Right lobe of liver (tissue), 4 donors: ENCODE results near the gene SEMA3B.

Source experiments
- POLR2A ChIP-seq: fragments of 450-650 bp; IDR thresholded peaks from one replicate; pipeline ENCODE4 v1.6.1; 2017; ENCODE audit warnings: antibody characterized with exemption, mild to moderate bottlenecking
- TF ChIP-seq, protein P1 (sequence below), 4 donors: fragments of 200-600 bp in 3 of 4; fragments of 450-650 bp in 1 of 4; IDR thresholded peaks; one replicate each; pipeline versions ENCODE4 v1.5.1 to v1.8.0; 2016 to 2022; ENCODE audit warnings: antibody characterized with exemption in 4 of 4, mild to moderate bottlenecking in 2 of 4
- donor health status: DM: no; HTN: no; CAD: no.
- donor health status: DM: no; HTN: no; CAD: no.
- donor health status: DM: no; HTN: yes; CAD: no.

GRCh38 chr3:50224639-50225038 lies 44.3 kb upstream of the SEMA3B start:
- TF ChIP-seq, protein P1, sequence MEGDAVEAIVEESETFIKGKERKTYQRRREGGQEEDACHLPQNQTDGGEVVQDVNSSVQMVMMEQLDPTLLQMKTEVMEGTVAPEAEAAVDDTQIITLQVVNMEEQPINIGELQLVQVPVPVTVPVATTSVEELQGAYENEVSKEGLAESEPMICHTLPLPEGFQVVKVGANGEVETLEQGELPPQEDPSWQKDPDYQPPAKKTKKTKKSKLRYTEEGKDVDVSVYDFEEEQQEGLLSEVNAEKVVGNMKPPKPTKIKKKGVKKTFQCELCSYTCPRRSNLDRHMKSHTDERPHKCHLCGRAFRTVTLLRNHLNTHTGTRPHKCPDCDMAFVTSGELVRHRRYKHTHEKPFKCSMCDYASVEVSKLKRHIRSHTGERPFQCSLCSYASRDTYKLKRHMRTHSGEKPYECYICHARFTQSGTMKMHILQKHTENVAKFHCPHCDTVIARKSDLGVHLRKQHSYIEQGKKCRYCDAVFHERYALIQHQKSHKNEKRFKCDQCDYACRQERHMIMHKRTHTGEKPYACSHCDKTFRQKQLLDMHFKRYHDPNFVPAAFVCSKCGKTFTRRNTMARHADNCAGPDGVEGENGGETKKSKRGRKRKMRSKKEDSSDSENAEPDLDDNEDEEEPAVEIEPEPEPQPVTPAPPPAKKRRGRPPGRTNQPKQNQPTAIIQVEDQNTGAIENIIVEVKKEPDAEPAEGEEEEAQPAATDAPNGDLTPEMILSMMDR (IDR thresholded peaks at IDR 0.05) = no peak
- TF ChIP-seq POLR2A = no peak
